Tibial nerve (tissue), 4 donors: Measurements from ENCODE around the gene LHX2. TPM values are rescaled to one million over a fixed set of nuclear protein-coding genes. Genes with fewer than 3 reads are reported as not detected.

Experiments
- DNase-seq, 2 donors: peaks; one replicate each; pipeline ENCODE4 v3.0.0-alpha.2; 2019; ENCODE audit warnings: low spot score in 2 of 2
- H3K27ac ChIP-seq, 4 donors: fragments of 200-600 bp; sonication (generic) in 3 of 4; one replicate each; pipeline ENCODE4 v1.5.1; 2017 to 2019; ENCODE audit warnings: mild to moderate bottlenecking in 1 of 4
- H3K27me3 ChIP-seq, 2 donors: fragments of 200-600 bp; sonication (generic) in 1 of 2; one replicate each; pipeline versions ENCODE4 v1.5.1 to v1.6.0; 2017 to 2019
- H3K36me3 ChIP-seq, 3 donors: fragments of 200-600 bp; sonication (generic); one replicate each; pipeline ENCODE4 v1.5.1; 2018 to 2019
- H3K4me1 ChIP-seq, 4 donors: fragments of 200-600 bp; sonication (generic) in 3 of 4; one replicate each; pipeline ENCODE4 v1.5.1; 2017 to 2019
- H3K4me3 ChIP-seq, 4 donors: fragments of 200-600 bp; sonication (generic) in 3 of 4; one replicate each; pipeline ENCODE4 v1.5.1; 2017 to 2019; ENCODE audit warnings: mild to moderate bottlenecking in 1 of 4, moderate library complexity in 1 of 4
- H3K9me3 ChIP-seq, 4 donors: fragments of 200-600 bp; sonication (generic) in 3 of 4; one replicate each; pipeline ENCODE4 v1.5.1; 2017 to 2019
- EP300 ChIP-seq, 2 donors: sonication (generic); formaldehyde crosslinking; IDR thresholded peaks; one replicate each; pipeline ENCODE4 v1.6.1; 2017; ENCODE audit warnings: antibody characterized with exemption in 2 of 2, mild to moderate bottlenecking in 1 of 2
- POLR2A ChIP-seq, 2 donors: fragments of 450-650 bp; IDR thresholded peaks; one replicate each; pipeline ENCODE4 v1.6.1; 2017; ENCODE audit warnings: antibody characterized with exemption in 2 of 2, mild to moderate bottlenecking in 2 of 2, moderate library complexity in 2 of 2
- WGBS, 2 donors: methylation state at CpG; one replicate each; pipeline ENCODE4 v1.1.5; 2018; 5-methylcytosine and 5-hydroxymethylcytosine counted together
- total RNA-seq, 4 donors: library from RNA; depleted of rRNA; stranded (reverse); fragments of >200 nt; gene quantifications; one replicate each; pipeline ENCODE4 v1.1.0, GENCODE V29; 2016
- TF ChIP-seq, protein P1 (sequence below), 5 experiments: fragments of 200-600 bp in 3 of 5; fragments of 450-650 bp in 2 of 5; sonication (generic) in 3 of 5; IDR thresholded peaks; one replicate each; pipeline ENCODE4 v1.5.1; 2016 to 2019; ENCODE audit warnings: antibody characterized with exemption in 5 of 5, mild to moderate bottlenecking in 3 of 5, moderate library complexity in 2 of 5

LHX2 gene
- total RNA-seq, 4 donors from 2014 or later: not detected

DNA sequence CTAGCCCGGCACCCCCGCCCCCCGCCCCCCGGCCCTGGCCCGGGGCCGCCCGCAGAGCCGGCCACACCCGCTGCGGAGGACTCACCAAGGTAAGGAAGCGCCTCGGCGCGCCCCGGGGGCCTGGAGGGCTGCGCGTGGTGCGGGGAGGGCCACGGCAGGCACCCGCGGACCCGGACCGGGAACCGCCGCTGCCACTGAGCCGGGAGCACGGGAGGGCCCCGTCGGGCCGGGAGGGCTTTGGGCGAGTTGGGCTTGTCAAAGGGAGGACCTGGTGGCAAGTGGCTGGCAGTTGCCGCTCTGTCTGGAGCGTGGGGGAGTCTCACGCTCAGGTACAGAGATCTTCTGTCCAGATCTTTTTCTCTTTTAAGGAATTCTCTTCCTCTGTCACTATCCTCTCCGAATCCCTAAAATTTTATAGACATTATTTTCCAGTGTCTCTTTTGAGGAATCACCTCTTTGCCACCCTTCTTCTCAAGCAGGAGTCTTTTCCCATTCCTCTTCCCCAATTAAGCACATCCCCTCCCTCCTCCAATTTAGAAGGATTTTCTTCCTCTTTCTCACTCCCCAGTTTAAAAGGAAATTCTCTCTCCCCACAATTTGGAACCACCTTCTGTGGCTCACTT is 11.3 kb upstream of the LHX2 start:
- Histone ChIP-seq H3K9me3 (no peaks in the 10 kb centered on the region), H3K4me3 (peak overlapping the region in 1 of 4 donors; percentile 28), H3K27ac (no peak overlapping the region), H3K36me3 (no peaks in the 10 kb centered on the region), H3K27me3 (peaks cover 10 to 93% of the 10 kb centered on the region in 2 donors), H3K4me1 (peaks cover 0 to 36% (median 11%) of the 10 kb centered on the region in 4 donors)
- no peak for TF ChIP-seq EP300 (IDR thresholded peaks at IDR 0.05)
- no peak for TF ChIP-seq POLR2A (IDR thresholded peaks at IDR 0.05)
- TF ChIP-seq, protein P1, sequence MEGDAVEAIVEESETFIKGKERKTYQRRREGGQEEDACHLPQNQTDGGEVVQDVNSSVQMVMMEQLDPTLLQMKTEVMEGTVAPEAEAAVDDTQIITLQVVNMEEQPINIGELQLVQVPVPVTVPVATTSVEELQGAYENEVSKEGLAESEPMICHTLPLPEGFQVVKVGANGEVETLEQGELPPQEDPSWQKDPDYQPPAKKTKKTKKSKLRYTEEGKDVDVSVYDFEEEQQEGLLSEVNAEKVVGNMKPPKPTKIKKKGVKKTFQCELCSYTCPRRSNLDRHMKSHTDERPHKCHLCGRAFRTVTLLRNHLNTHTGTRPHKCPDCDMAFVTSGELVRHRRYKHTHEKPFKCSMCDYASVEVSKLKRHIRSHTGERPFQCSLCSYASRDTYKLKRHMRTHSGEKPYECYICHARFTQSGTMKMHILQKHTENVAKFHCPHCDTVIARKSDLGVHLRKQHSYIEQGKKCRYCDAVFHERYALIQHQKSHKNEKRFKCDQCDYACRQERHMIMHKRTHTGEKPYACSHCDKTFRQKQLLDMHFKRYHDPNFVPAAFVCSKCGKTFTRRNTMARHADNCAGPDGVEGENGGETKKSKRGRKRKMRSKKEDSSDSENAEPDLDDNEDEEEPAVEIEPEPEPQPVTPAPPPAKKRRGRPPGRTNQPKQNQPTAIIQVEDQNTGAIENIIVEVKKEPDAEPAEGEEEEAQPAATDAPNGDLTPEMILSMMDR (IDR thresholded peaks at IDR 0.05): no peak
- no peak for DNase-seq
- 5 to 6% methylated on average over 10 of the region's 35 CpGs for WGBS, 2 donors

DNA sequence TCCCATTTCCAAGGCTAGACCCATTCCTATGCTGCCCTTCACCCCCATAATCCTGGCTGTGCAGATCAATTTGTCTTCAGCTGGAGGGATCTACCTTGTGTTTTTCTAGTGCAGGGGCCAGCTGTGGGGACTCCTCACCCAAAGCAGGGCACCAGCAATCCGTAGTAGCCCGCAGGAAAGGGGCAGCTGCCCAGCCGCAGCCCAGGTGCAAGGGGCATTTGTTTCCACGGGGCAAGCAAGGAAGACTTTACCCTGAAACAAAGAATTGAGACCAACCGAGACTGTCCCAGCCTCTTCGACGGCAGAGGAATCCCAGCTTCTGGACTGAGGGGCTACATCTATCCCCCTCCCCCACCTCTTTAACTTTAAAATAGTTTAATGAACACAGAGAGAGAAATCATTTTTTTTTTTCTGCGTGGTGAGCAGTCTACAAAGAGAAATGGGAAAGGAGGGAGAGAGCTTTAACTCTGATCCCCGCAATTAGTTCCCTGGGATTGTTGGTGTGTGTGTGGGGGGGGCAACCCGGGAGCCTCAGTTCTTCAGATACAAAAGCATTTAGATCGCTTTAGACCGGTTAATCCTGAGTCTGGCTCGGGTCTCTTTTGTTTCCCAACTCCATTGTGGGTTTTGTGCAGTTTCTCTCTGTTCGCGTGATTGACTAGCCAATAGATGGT is 10.6 kb upstream of the LHX2 start:
- TF ChIP-seq, protein P1 (IDR thresholded peaks at IDR 0.05): no peak
- TF ChIP-seq EP300 (IDR thresholded peaks at IDR 0.05) (no peak), POLR2A (IDR thresholded peaks at IDR 0.05) (no peak)
- no peak overlapping the region for H3K4me3 ChIP-seq
- no peaks in the 10 kb centered on the region for H3K9me3 ChIP-seq
- no peak overlapping the region for H3K27ac ChIP-seq
- peaks cover 0 to 36% (median 11%) of the 10 kb centered on the region in 4 donors for H3K4me1 ChIP-seq
- H3K27me3 ChIP-seq: peaks cover 7 to 93% of the 10 kb centered on the region in 2 donors
- no peaks in the 10 kb centered on the region for H3K36me3 ChIP-seq
- 5 to 8% methylated on average over 15 of the region's 15 CpGs for WGBS, 2 donors
- no peak for DNase-seq

DNA sequence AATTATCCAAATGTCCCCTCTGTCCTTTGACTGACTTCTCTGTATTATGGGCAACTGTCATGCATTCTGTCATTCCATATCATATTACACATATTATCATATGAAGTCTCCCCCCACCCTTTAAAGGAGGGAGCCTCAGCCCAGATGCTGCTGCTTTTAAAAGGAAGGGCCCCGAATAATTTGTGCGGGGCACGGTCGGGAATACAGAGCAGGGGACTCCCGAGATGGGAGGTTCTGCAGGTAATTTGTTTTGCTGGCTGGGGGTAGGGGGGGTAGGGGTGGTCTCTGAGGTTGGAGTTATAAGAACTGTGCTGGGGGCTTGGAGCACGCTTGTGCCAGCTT is 10.1 kb upstream of the LHX2 start:
- DNase-seq: no peak
- TF ChIP-seq EP300 (IDR thresholded peaks at IDR 0.05) (no peak), POLR2A (IDR thresholded peaks at IDR 0.05) (no peak)
- TF ChIP-seq, protein P1 (IDR thresholded peaks at IDR 0.05): no peak
- peaks cover 0 to 34% (median 11%) of the 10 kb centered on the region in 4 donors for H3K4me1 ChIP-seq
- no peak overlapping the region for H3K4me3 ChIP-seq
- no peaks in the 10 kb centered on the region for H3K36me3 ChIP-seq
- WGBS, 2 donors: 5 to 6% methylated on average over 6 of the region's 6 CpGs
- H3K9me3 ChIP-seq: no peaks in the 10 kb centered on the region
- H3K27me3 ChIP-seq: peaks cover 6 to 93% of the 10 kb centered on the region in 2 donors
- H3K27ac ChIP-seq: no peak overlapping the region

DNA sequence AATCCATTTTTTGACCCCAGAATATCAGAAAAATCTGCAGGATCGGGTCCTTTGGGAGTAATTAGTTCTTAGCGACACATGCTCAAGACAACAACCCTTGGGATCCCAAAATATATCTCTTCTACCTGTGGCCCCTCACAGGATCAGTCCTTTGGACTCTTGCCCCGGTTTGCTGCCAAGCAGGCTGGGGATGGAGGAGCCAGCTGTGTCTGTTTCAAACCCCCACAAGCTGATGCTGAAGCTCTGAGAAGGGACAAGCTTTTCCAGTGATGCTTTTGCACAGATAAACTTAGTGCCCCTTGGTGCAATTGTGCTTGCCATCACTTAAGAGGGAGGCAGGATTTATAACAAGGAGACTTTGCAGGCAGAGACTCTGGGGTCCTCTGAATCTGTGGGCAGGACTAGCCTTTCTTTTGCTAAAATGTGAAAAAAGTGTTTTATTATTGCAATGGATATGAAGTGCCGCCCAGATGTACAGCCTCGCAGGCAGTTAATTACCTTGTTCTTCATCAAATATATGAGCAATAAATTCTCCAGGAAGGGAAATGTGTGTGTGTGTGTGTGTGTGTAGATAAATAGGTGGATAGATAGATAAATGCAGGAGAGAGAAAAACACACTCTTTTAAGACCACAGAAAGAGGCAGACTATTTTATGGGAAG is 9.6 kb upstream of the LHX2 start:
- H3K4me1 ChIP-seq: peaks cover 0 to 28% (median 8%) of the 10 kb centered on the region in 4 donors
- 5 to 23% methylated on average over 5 of the region's 5 CpGs for WGBS, 2 donors
- H3K27ac ChIP-seq: no peak overlapping the region
- TF ChIP-seq EP300 (IDR thresholded peaks at IDR 0.05): no peak
- TF ChIP-seq POLR2A (IDR thresholded peaks at IDR 0.05): no peak
- TF ChIP-seq, protein P1 (IDR thresholded peaks at IDR 0.05): no peak
- H3K9me3 ChIP-seq: no peaks in the 10 kb centered on the region
- H3K36me3 ChIP-seq: no peaks in the 10 kb centered on the region
- DNase-seq: no peak
- peaks cover 6 to 93% of the 10 kb centered on the region in 2 donors for H3K27me3 ChIP-seq
- no peak overlapping the region for H3K4me3 ChIP-seq
